ENCODE results near the gene DNAH1.

DNA sequence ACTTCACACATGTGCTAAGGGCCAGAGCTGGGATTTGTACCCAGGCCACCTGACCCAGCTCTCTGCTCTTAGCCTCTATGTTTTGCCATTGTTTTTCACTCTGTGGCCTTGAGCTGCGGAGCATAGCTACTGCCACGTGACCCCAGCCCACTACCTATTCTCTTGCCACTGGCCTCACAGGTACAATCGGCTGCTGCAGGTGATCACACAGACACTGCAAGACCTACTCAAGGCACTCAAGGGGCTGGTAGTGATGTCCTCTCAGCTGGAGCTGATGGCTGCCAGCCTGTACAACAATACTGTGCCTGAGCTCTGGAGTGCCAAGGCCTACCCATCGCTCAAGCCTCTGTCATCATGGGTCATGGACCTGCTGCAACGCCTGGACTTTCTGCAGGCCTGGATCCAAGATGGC, 82.6 kb downstream of the DNAH1 start:
- TF ChIP-seq, protein P1, sequence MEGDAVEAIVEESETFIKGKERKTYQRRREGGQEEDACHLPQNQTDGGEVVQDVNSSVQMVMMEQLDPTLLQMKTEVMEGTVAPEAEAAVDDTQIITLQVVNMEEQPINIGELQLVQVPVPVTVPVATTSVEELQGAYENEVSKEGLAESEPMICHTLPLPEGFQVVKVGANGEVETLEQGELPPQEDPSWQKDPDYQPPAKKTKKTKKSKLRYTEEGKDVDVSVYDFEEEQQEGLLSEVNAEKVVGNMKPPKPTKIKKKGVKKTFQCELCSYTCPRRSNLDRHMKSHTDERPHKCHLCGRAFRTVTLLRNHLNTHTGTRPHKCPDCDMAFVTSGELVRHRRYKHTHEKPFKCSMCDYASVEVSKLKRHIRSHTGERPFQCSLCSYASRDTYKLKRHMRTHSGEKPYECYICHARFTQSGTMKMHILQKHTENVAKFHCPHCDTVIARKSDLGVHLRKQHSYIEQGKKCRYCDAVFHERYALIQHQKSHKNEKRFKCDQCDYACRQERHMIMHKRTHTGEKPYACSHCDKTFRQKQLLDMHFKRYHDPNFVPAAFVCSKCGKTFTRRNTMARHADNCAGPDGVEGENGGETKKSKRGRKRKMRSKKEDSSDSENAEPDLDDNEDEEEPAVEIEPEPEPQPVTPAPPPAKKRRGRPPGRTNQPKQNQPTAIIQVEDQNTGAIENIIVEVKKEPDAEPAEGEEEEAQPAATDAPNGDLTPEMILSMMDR (conservative IDR thresholded peaks at IDR 0.05) = no peak
- no peak for TF ChIP-seq EZH2 (IDR thresholded peaks at IDR 0.05; ENCODE audit: low read depth)

All from PC-9 (cell line).